Stimulated activated CD8-positive, alpha-beta memory T cell treated with anti-CD3 and anti-CD28 coated beads, Interleukin-4, amount 100 ng/mL, for 48 hours (primary cell): Measurements from ENCODE around the gene APOB.

ENCODE experiments used
- DNase-seq: peaks from one replicate; pipeline ENCODE4 v3.0.0-alpha.2; 2020

The APOB gene

GRCh38 chr2:20977520-20978180 is 66.2 kb downstream of the APOB start:
- no peak for DNase-seq

GRCh38 chr2:20976527-20976926 is 67.3 kb downstream of the APOB start:
- DNase-seq = no peak

GRCh38 chr2:20972792-20973565 is 70.9 kb downstream of the APOB start:
- DNase-seq = no peak

- DNase-seq = no peak
Measured at GRCh38 chr2:20972110-20972509, 71.8 kb downstream of the APOB start.

GRCh38 chr2:20970068-20970467 is 73.8 kb downstream of the APOB start:
- no peak for DNase-seq

- no peak for DNase-seq
Measured at GRCh38 chr2:20966061-20966595, 77.7 kb downstream of the APOB start.

- DNase-seq = no peak
Measured at GRCh38 chr2:20965221-20965620, 78.7 kb downstream of the APOB start.

GRCh38 chr2:20963867-20964266 is 80.0 kb downstream of the APOB start:
- DNase-seq = no peak

GRCh38 chr2:20962939-20963557 is 80.8 kb downstream of the APOB start:
- peak; percentile 85 for DNase-seq

- no peak for DNase-seq
Measured at GRCh38 chr2:20961858-20962257, 82.0 kb downstream of the APOB start.

- no peak for DNase-seq
Measured at GRCh38 chr2:20960003-20960402, 83.9 kb downstream of the APOB start.

- DNase-seq = no peak
Measured at GRCh38 chr2:20959252-20959651, 84.6 kb downstream of the APOB start.

GRCh38 chr2:20957788-20958525 is 85.9 kb downstream of the APOB start:
- DNase-seq = no peak

GRCh38 chr2:20955277-20956026 is 88.4 kb downstream of the APOB start:
- DNase-seq = no peak

- no peak for DNase-seq
Measured at GRCh38 chr2:20953146-20953824, 90.6 kb downstream of the APOB start.
